Effector memory CD8-positive, alpha-beta T cell (primary cell): ENCODE results near the gene UGCG.
"Not testable (repeated sequence)": the region's sequence is repeated elsewhere in the genome, so short reads cannot be mapped to it uniquely, and the experiment has no call there.

ENCODE experiments used
- ATAC-seq: fragments of 150-1000 bp; cut with Tn5 transposase; replicated peaks from 2 replicates; pipeline ENCODE4 v1.10.0; 2021; ENCODE audit warnings: mild to moderate bottlenecking, moderate library complexity
- DNase-seq, 3 experiments: peaks; one replicate each; pipeline ENCODE4 v3.0.0; 2021
- H3K27ac Mint-ChIP-seq, 2 donors: one replicate each; pipeline ENCODE4 v1.8.0; 2022; ENCODE audit warnings: mild to moderate bottlenecking in 2 of 2, mixed read lengths in 2 of 2, moderate library complexity in 2 of 2
- H3K27me3 Mint-ChIP-seq, 2 donors: one replicate each; pipeline ENCODE4 v1.8.0; 2022; ENCODE audit warnings: mixed read lengths in 2 of 2
- H3K36me3 Mint-ChIP-seq: one replicate; pipeline ENCODE4 v1.8.0; 2022; ENCODE audit warnings: mild to moderate bottlenecking, moderate library complexity, mixed read lengths; ENCODE audit not compliant: insufficient read depth
- H3K4me1 Mint-ChIP-seq, 2 donors: one replicate each; pipeline ENCODE4 v1.8.0; 2022; ENCODE audit warnings: low read depth in 2 of 2, mixed read lengths in 2 of 2
- H3K4me3 Mint-ChIP-seq, 2 donors: one replicate each; pipeline ENCODE4 v1.8.0; 2022; ENCODE audit warnings: mild to moderate bottlenecking in 2 of 2, mixed read lengths in 2 of 2, moderate library complexity in 2 of 2
- H3K9me3 Mint-ChIP-seq, 2 donors: one replicate each; pipeline ENCODE4 v1.8.0; 2022; ENCODE audit warnings: mixed read lengths in 2 of 2

The UGCG gene

GRCh38 chr9:111898331-111899096 is 1.9 kb downstream of the UGCG start:
- H3K4me1 Mint-ChIP-seq: peaks cover 8 to 12% of the 10 kb centered on the region in 2 donors
- no peak overlapping the region for H3K27ac Mint-ChIP-seq
- no peaks in the 10 kb centered on the region for H3K27me3 Mint-ChIP-seq
- peaks cover 4% of the 10 kb centered on the region for H3K36me3 Mint-ChIP-seq
- H3K4me3 Mint-ChIP-seq: no peak overlapping the region
- H3K9me3 Mint-ChIP-seq: no peaks in the 10 kb centered on the region
- ATAC-seq (no peak), DNase-seq (no peak)

- H3K9me3 Mint-ChIP-seq: no peaks in the 10 kb centered on the region
- DNase-seq (no peak), ATAC-seq (no peak)
- H3K4me3 Mint-ChIP-seq: no peak overlapping the region
- H3K36me3 Mint-ChIP-seq: peaks cover 4% of the 10 kb centered on the region
- H3K27me3 Mint-ChIP-seq: no peaks in the 10 kb centered on the region
- no peak overlapping the region for H3K27ac Mint-ChIP-seq
- peaks cover 23 to 26% of the 10 kb centered on the region in 2 donors for H3K4me1 Mint-ChIP-seq
These were observed 3.7 kb downstream of the UGCG start for GRCh38 chr9:111900151-111900857.

- DNase-seq: no peak
- peaks cover 4% of the 10 kb centered on the region for H3K36me3 Mint-ChIP-seq
- H3K4me1 Mint-ChIP-seq: peaks cover 29% of the 10 kb centered on the region in 2 donors
- H3K4me3 Mint-ChIP-seq: no peak overlapping the region
- no peak for ATAC-seq
- no peak overlapping the region for H3K27ac Mint-ChIP-seq
- no peaks in the 10 kb centered on the region for H3K9me3 Mint-ChIP-seq
- H3K27me3 Mint-ChIP-seq: no peaks in the 10 kb centered on the region
These were observed 4.4 kb downstream of the UGCG start for GRCh38 chr9:111900858-111901612.

GRCh38 chr9:111902391-111903139 is 6.0 kb downstream of the UGCG start:
- ATAC-seq (no peak), DNase-seq (no peak)
- no peak overlapping the region for H3K4me3 Mint-ChIP-seq
- peaks cover 6% of the 10 kb centered on the region for H3K36me3 Mint-ChIP-seq
- H3K9me3 Mint-ChIP-seq: no peaks in the 10 kb centered on the region
- H3K27ac Mint-ChIP-seq: no peak overlapping the region
- no peaks in the 10 kb centered on the region for H3K27me3 Mint-ChIP-seq
- peaks cover 36 to 38% of the 10 kb centered on the region in 2 donors for H3K4me1 Mint-ChIP-seq

- H3K36me3 Mint-ChIP-seq: not testable (repeated sequence)
These were observed 6.9 kb downstream of the UGCG start for GRCh38 chr9:111903535-111903934.

GRCh38 chr9:111904026-111904425 is 7.4 kb downstream of the UGCG start:
- Mint-ChIP-seq H3K27me3 (no peaks in the 10 kb centered on the region), H3K4me3 (peak overlapping the region in 1 of 2 donors; percentile 22), H3K27ac (no peak overlapping the region), H3K9me3 (no peaks in the 10 kb centered on the region), H3K4me1 (peaks cover 48 to 50% of the 10 kb centered on the region in 2 donors), H3K36me3 (peaks cover 6% of the 10 kb centered on the region)
- DNase-seq (no peak), ATAC-seq (no peak)

More at GRCh38 chr9:111903535-111903934, 6.9 kb downstream of the UGCG start:
- peak overlapping the region in 1 of 2 donors; percentile 22 for H3K4me3 Mint-ChIP-seq
- H3K27ac Mint-ChIP-seq, H3K27me3 Mint-ChIP-seq, ATAC-seq, H3K9me3 Mint-ChIP-seq, DNase-seq: not testable (repeated sequence)
- peaks cover 45 to 48% of the 10 kb centered on the region in 2 donors for H3K4me1 Mint-ChIP-seq

GRCh38 chr9:111904891-111905291 is 8.3 kb downstream of the UGCG start:
- ATAC-seq (no peak), DNase-seq (no peak)
- peaks cover 6% of the 10 kb centered on the region for H3K36me3 Mint-ChIP-seq
- H3K27me3 Mint-ChIP-seq: no peaks in the 10 kb centered on the region
- H3K4me1 Mint-ChIP-seq: peaks cover 52 to 57% of the 10 kb centered on the region in 2 donors
- peak overlapping the region in 1 of 2 donors; percentile 81 for H3K27ac Mint-ChIP-seq
- H3K4me3 Mint-ChIP-seq: no peak overlapping the region
- no peaks in the 10 kb centered on the region for H3K9me3 Mint-ChIP-seq

- no peak for DNase-seq
- H3K4me3 Mint-ChIP-seq: no peak overlapping the region
- peak overlapping the region; percentile 77 to 78 for H3K27ac Mint-ChIP-seq
- no peaks in the 10 kb centered on the region for H3K27me3 Mint-ChIP-seq
- no peak for ATAC-seq
- peaks cover 70 to 79% of the 10 kb centered on the region in 2 donors for H3K4me1 Mint-ChIP-seq
- no peaks in the 10 kb centered on the region for H3K9me3 Mint-ChIP-seq
- H3K36me3 Mint-ChIP-seq: peaks cover 6% of the 10 kb centered on the region
These were observed 10.5 kb downstream of the UGCG start for GRCh38 chr9:111907147-111907546.

GRCh38 chr9:111909444-111909843 is 12.8 kb downstream of the UGCG start:
- H3K27me3 Mint-ChIP-seq: no peaks in the 10 kb centered on the region
- peaks cover 6% of the 10 kb centered on the region for H3K36me3 Mint-ChIP-seq
- H3K4me3 Mint-ChIP-seq: peak overlapping the region in 1 of 2 donors; percentile 11
- H3K4me1 Mint-ChIP-seq: peaks cover 73 to 85% of the 10 kb centered on the region in 2 donors
- no peak for ATAC-seq
- H3K9me3 Mint-ChIP-seq: no peaks in the 10 kb centered on the region
- peak overlapping the region in 1 of 2 donors; percentile 68 for H3K27ac Mint-ChIP-seq
- no peak for DNase-seq

GRCh38 chr9:111910428-111910827 is 13.8 kb downstream of the UGCG start:
- Mint-ChIP-seq H3K27me3 (no peaks in the 10 kb centered on the region), H3K36me3 (peaks cover 14% of the 10 kb centered on the region), H3K4me3 (peak overlapping the region; percentile 29 to 31), H3K9me3 (no peaks in the 10 kb centered on the region), H3K27ac (peak overlapping the region in 1 of 2 donors; percentile 68), H3K4me1 (peaks cover 71 to 86% of the 10 kb centered on the region in 2 donors)
- no peak for DNase-seq
- no peak for ATAC-seq

- Mint-ChIP-seq H3K27me3 (no peaks in the 10 kb centered on the region), H3K36me3 (peaks cover 20% of the 10 kb centered on the region), H3K4me1 (peaks cover 57 to 74% of the 10 kb centered on the region in 2 donors), H3K4me3 (peak overlapping the region in 1 of 2 donors; percentile 54), H3K27ac (peak overlapping the region in 1 of 2 donors; percentile 72), H3K9me3 (no peaks in the 10 kb centered on the region)
- ATAC-seq: peak; percentile 47
- no peak for DNase-seq
These were observed 16.5 kb downstream of the UGCG start for GRCh38 chr9:111913159-111913558.

GRCh38 chr9:111914749-111915424 is 18.3 kb downstream of the UGCG start:
- Mint-ChIP-seq H3K27me3 (no peaks in the 10 kb centered on the region), H3K9me3 (no peaks in the 10 kb centered on the region), H3K4me1 (peaks cover 45 to 61% of the 10 kb centered on the region in 2 donors), H3K4me3 (peak overlapping the region; percentile 7 to 65), H3K27ac (no peak overlapping the region), H3K36me3 (peaks cover 30% of the 10 kb centered on the region)
- ATAC-seq: peak; percentile 39
- no peak for DNase-seq
